Measurements from ENCODE around the gene RBFOX2. TPM values are rescaled to one million over a fixed set of nuclear protein-coding genes. Genes with fewer than 3 reads are reported as not detected.

RBFOX2 gene
- total RNA-seq, 1 donor from 2014 or later = 200 TPM

- Histone ChIP-seq H3K9ac (ENCODE audit: low read depth in 1 of 3, low read length in 3 of 3) (no peak overlapping the region), H3K4me1 (ENCODE audit: control insufficient read depth in 3 of 3, insufficient read depth in 3 of 3, low read length in 3 of 3) (no peaks in the 10 kb centered on the region), H3K4me3 (ENCODE audit: low read length in 3 of 3) (no peak overlapping the region), H3K27ac (ENCODE audit: low read depth, low read length) (no peak overlapping the region), H3K9me3 (ENCODE audit: control insufficient read depth in 3 of 3, low read length in 3 of 3) (no peaks in the 10 kb centered on the region), H3K27me3 (ENCODE audit: control insufficient read depth in 3 of 3, insufficient read depth in 3 of 3, low read length in 3 of 3) (no peaks in the 10 kb centered on the region), H3K36me3 (ENCODE audit: control insufficient read depth in 3 of 3, insufficient read depth in 3 of 3, low read length in 3 of 3) (no peaks in the 10 kb centered on the region)
Observed at GRCh38 chr22:35928285-35928798, 100.3 kb downstream of the RBFOX2 start.

- Histone ChIP-seq H3K9ac (ENCODE audit: low read depth in 1 of 3, low read length in 3 of 3) (no peak overlapping the region), H3K4me3 (ENCODE audit: low read length in 3 of 3) (no peak overlapping the region), H3K4me1 (ENCODE audit: control insufficient read depth in 3 of 3, insufficient read depth in 3 of 3, low read length in 3 of 3) (peaks cover 25 to 36% (median 29%) of the 10 kb centered on the region in 3 donors), H3K27ac (ENCODE audit: low read depth, low read length) (no peak overlapping the region), H3K9me3 (ENCODE audit: control insufficient read depth in 3 of 3, low read length in 3 of 3) (no peaks in the 10 kb centered on the region), H3K27me3 (ENCODE audit: control insufficient read depth in 3 of 3, insufficient read depth in 3 of 3, low read length in 3 of 3) (no peaks in the 10 kb centered on the region), H3K36me3 (ENCODE audit: control insufficient read depth in 3 of 3, insufficient read depth in 3 of 3, low read length in 3 of 3) (no peaks in the 10 kb centered on the region)
Observed at GRCh38 chr22:35923026-35923425, 105.6 kb downstream of the RBFOX2 start.

GRCh38 chr22:35921777-35922176 is 106.8 kb downstream of the RBFOX2 start:
- Histone ChIP-seq H3K36me3 (ENCODE audit: control insufficient read depth in 3 of 3, insufficient read depth in 3 of 3, low read length in 3 of 3) (no peaks in the 10 kb centered on the region), H3K4me1 (ENCODE audit: control insufficient read depth in 3 of 3, insufficient read depth in 3 of 3, low read length in 3 of 3) (peaks cover 29 to 46% (median 30%) of the 10 kb centered on the region in 3 donors), H3K27me3 (ENCODE audit: control insufficient read depth in 3 of 3, insufficient read depth in 3 of 3, low read length in 3 of 3) (no peaks in the 10 kb centered on the region), H3K9me3 (ENCODE audit: control insufficient read depth in 3 of 3, low read length in 3 of 3) (no peaks in the 10 kb centered on the region), H3K27ac (ENCODE audit: low read depth, low read length) (peak overlapping the region; percentile 22), H3K4me3 (ENCODE audit: low read length in 3 of 3) (no peak overlapping the region), H3K9ac (ENCODE audit: low read depth in 1 of 3, low read length in 3 of 3) (no peak overlapping the region)

GRCh38 chr22:35921044-35921443 is 107.6 kb downstream of the RBFOX2 start:
- peaks cover 29 to 52% (median 30%) of the 10 kb centered on the region in 3 donors for H3K4me1 ChIP-seq (ENCODE audit: control insufficient read depth in 3 of 3, insufficient read depth in 3 of 3, low read length in 3 of 3)
- no peak overlapping the region for H3K27ac ChIP-seq (ENCODE audit: low read depth, low read length)
- H3K4me3 ChIP-seq (ENCODE audit: low read length in 3 of 3) = no peak overlapping the region
- no peaks in the 10 kb centered on the region for H3K27me3 ChIP-seq (ENCODE audit: control insufficient read depth in 3 of 3, insufficient read depth in 3 of 3, low read length in 3 of 3)
- no peaks in the 10 kb centered on the region for H3K9me3 ChIP-seq (ENCODE audit: control insufficient read depth in 3 of 3, low read length in 3 of 3)
- no peaks in the 10 kb centered on the region for H3K36me3 ChIP-seq (ENCODE audit: control insufficient read depth in 3 of 3, insufficient read depth in 3 of 3, low read length in 3 of 3)
- H3K9ac ChIP-seq (ENCODE audit: low read depth in 1 of 3, low read length in 3 of 3) = peak overlapping the region in 1 of 3 donors; percentile 10

- Histone ChIP-seq H3K36me3 (ENCODE audit: control insufficient read depth in 3 of 3, insufficient read depth in 3 of 3, low read length in 3 of 3) (no peaks in the 10 kb centered on the region), H3K27ac (ENCODE audit: low read depth, low read length) (peak overlapping the region; percentile 16), H3K4me3 (ENCODE audit: low read length in 3 of 3) (no peak overlapping the region), H3K4me1 (ENCODE audit: control insufficient read depth in 3 of 3, insufficient read depth in 3 of 3, low read length in 3 of 3) (peaks cover 43 to 68% (median 47%) of the 10 kb centered on the region in 3 donors), H3K9me3 (ENCODE audit: control insufficient read depth in 3 of 3, low read length in 3 of 3) (no peaks in the 10 kb centered on the region), H3K9ac (ENCODE audit: low read depth in 1 of 3, low read length in 3 of 3) (no peak overlapping the region), H3K27me3 (ENCODE audit: control insufficient read depth in 3 of 3, insufficient read depth in 3 of 3, low read length in 3 of 3) (no peaks in the 10 kb centered on the region)
Observed at GRCh38 chr22:35919002-35919542, 109.6 kb downstream of the RBFOX2 start.

- H3K27ac ChIP-seq (ENCODE audit: low read depth, low read length) = peak overlapping the region; percentile 16
Observed at GRCh38 chr22:35918456-35918855, 110.2 kb downstream of the RBFOX2 start.

GRCh38 chr22:35917651-35918050 is 111.0 kb downstream of the RBFOX2 start:
- Histone ChIP-seq H3K4me3 (ENCODE audit: low read length in 3 of 3) (no peak overlapping the region), H3K27ac (ENCODE audit: low read depth, low read length) (peak overlapping the region; percentile 19), H3K36me3 (ENCODE audit: control insufficient read depth in 3 of 3, insufficient read depth in 3 of 3, low read length in 3 of 3) (no peaks in the 10 kb centered on the region), H3K9me3 (ENCODE audit: control insufficient read depth in 3 of 3, low read length in 3 of 3) (no peaks in the 10 kb centered on the region), H3K4me1 (ENCODE audit: control insufficient read depth in 3 of 3, insufficient read depth in 3 of 3, low read length in 3 of 3) (peaks cover 52 to 75% (median 55%) of the 10 kb centered on the region in 3 donors), H3K9ac (ENCODE audit: low read depth in 1 of 3, low read length in 3 of 3) (no peak overlapping the region), H3K27me3 (ENCODE audit: control insufficient read depth in 3 of 3, insufficient read depth in 3 of 3, low read length in 3 of 3) (no peaks in the 10 kb centered on the region)

More at GRCh38 chr22:35918456-35918855, 110.2 kb downstream of the RBFOX2 start:
- Histone ChIP-seq H3K36me3 (ENCODE audit: control insufficient read depth in 3 of 3, insufficient read depth in 3 of 3, low read length in 3 of 3) (no peaks in the 10 kb centered on the region), H3K4me1 (ENCODE audit: control insufficient read depth in 3 of 3, insufficient read depth in 3 of 3, low read length in 3 of 3) (peaks cover 49 to 74% (median 53%) of the 10 kb centered on the region in 3 donors), H3K9me3 (ENCODE audit: control insufficient read depth in 3 of 3, low read length in 3 of 3) (no peaks in the 10 kb centered on the region), H3K27me3 (ENCODE audit: control insufficient read depth in 3 of 3, insufficient read depth in 3 of 3, low read length in 3 of 3) (no peaks in the 10 kb centered on the region), H3K4me3 (ENCODE audit: low read length in 3 of 3) (peak overlapping the region in 1 of 3 donors; percentile 20), H3K9ac (ENCODE audit: low read depth in 1 of 3, low read length in 3 of 3) (peak overlapping the region in 1 of 3 donors; percentile 25)

GRCh38 chr22:35915477-35916013 is 113.1 kb downstream of the RBFOX2 start:
- peak overlapping the region; percentile 64 to 84 (median 68) for H3K4me3 ChIP-seq (ENCODE audit: low read length in 3 of 3)

GRCh38 chr22:35914665-35915476 is 113.8 kb downstream of the RBFOX2 start:
- Histone ChIP-seq H3K9ac (ENCODE audit: low read depth in 1 of 3, low read length in 3 of 3) (peak overlapping the region; percentile 62 to 88 (median 77)), H3K27me3 (ENCODE audit: control insufficient read depth in 3 of 3, insufficient read depth in 3 of 3, low read length in 3 of 3) (no peaks in the 10 kb centered on the region), H3K4me3 (ENCODE audit: low read length in 3 of 3) (peak overlapping the region; percentile 64 to 84 (median 68)), H3K27ac (ENCODE audit: low read depth, low read length) (peak overlapping the region; percentile 85), H3K4me1 (ENCODE audit: control insufficient read depth in 3 of 3, insufficient read depth in 3 of 3, low read length in 3 of 3) (peaks cover 51 to 74% (median 54%) of the 10 kb centered on the region in 3 donors), H3K36me3 (ENCODE audit: control insufficient read depth in 3 of 3, insufficient read depth in 3 of 3, low read length in 3 of 3) (no peaks in the 10 kb centered on the region), H3K9me3 (ENCODE audit: control insufficient read depth in 3 of 3, low read length in 3 of 3) (no peaks in the 10 kb centered on the region)

More at GRCh38 chr22:35915477-35916013, 113.1 kb downstream of the RBFOX2 start:
- peak overlapping the region; percentile 62 to 88 (median 77) for H3K9ac ChIP-seq (ENCODE audit: low read depth in 1 of 3, low read length in 3 of 3)
- H3K36me3 ChIP-seq (ENCODE audit: control insufficient read depth in 3 of 3, insufficient read depth in 3 of 3, low read length in 3 of 3) = no peaks in the 10 kb centered on the region
- H3K27me3 ChIP-seq (ENCODE audit: control insufficient read depth in 3 of 3, insufficient read depth in 3 of 3, low read length in 3 of 3) = no peaks in the 10 kb centered on the region
- peak overlapping the region; percentile 85 for H3K27ac ChIP-seq (ENCODE audit: low read depth, low read length)
- H3K9me3 ChIP-seq (ENCODE audit: control insufficient read depth in 3 of 3, low read length in 3 of 3) = no peaks in the 10 kb centered on the region
- H3K4me1 ChIP-seq (ENCODE audit: control insufficient read depth in 3 of 3, insufficient read depth in 3 of 3, low read length in 3 of 3) = peaks cover 50 to 77% (median 52%) of the 10 kb centered on the region in 3 donors

GRCh38 chr22:35914357-35914664 is 114.3 kb downstream of the RBFOX2 start:
- peak overlapping the region; percentile 57 to 88 (median 77) for H3K9ac ChIP-seq (ENCODE audit: low read depth in 1 of 3, low read length in 3 of 3)
- no peaks in the 10 kb centered on the region for H3K9me3 ChIP-seq (ENCODE audit: control insufficient read depth in 3 of 3, low read length in 3 of 3)
- H3K36me3 ChIP-seq (ENCODE audit: control insufficient read depth in 3 of 3, insufficient read depth in 3 of 3, low read length in 3 of 3) = no peaks in the 10 kb centered on the region
- H3K27ac ChIP-seq (ENCODE audit: low read depth, low read length) = peak overlapping the region; percentile 85
- H3K27me3 ChIP-seq (ENCODE audit: control insufficient read depth in 3 of 3, insufficient read depth in 3 of 3, low read length in 3 of 3) = no peaks in the 10 kb centered on the region
- H3K4me3 ChIP-seq (ENCODE audit: low read length in 3 of 3) = peak overlapping the region; percentile 64 to 84 (median 68)
- H3K4me1 ChIP-seq (ENCODE audit: control insufficient read depth in 3 of 3, insufficient read depth in 3 of 3, low read length in 3 of 3) = peaks cover 46 to 68% (median 54%) of the 10 kb centered on the region in 3 donors
